PFSK-1 (cell line): Measurements from ENCODE around the gene PIK3R5.

Experiments used
- FOXP2 ChIP-seq: optimal IDR thresholded peaks from 2 replicates; pipeline ENCODE3; 2011; ENCODE audit warnings: borderline replicate concordance, control low read depth, inconsistent platforms; ENCODE audit not compliant: insufficient read depth; ENCODE audit errors: extremely low read length, extremely low read depth
- POLR2AphosphoS5 ChIP-seq: IDR thresholded peaks from 2 replicates; pipeline ENCODE4 v1.6.1; 2012; ENCODE audit warnings: low read depth, mild to moderate bottlenecking, control low read depth, low read length, moderate library complexity
- REST ChIP-seq, 2 experiments: IDR thresholded peaks; 2 replicates each; pipeline versions ENCODE4 v1.6.1 to v1.8.0; 2011 to 2012; ENCODE audit warnings: low read depth in 2 of 2, low read length in 2 of 2, control low read depth in 1 of 2, inconsistent platforms in 1 of 2, mild to moderate bottlenecking in 1 of 2, moderate library complexity in 1 of 2; ENCODE audit not compliant: insufficient read depth in 1 of 2
- SIN3A ChIP-seq: IDR thresholded peaks from 2 replicates; pipeline ENCODE4 v1.6.1; 2012; ENCODE audit warnings: mild to moderate bottlenecking, low read length, moderate library complexity, borderline replicate concordance; ENCODE audit not compliant: insufficient read depth
- TAF1 ChIP-seq: IDR thresholded peaks from 2 replicates; pipeline ENCODE4 v1.6.1; 2012; ENCODE audit warnings: low read length, control low read depth, borderline replicate concordance; ENCODE audit not compliant: insufficient read depth

PIK3R5 gene

GRCh38 chr17:8967861-8968260 lies 2.4 kb upstream of the PIK3R5 start:
- TF ChIP-seq POLR2AphosphoS5 (no peak), FOXP2 (no peak), TAF1 (no peak), SIN3A (no peak), REST (IDR thresholded peaks at IDR 0.05; ENCODE audit: insufficient read depth in 1 of 2, low read depth in 2 of 2, low read length in 2 of 2) (no peak)

- no peak for TF ChIP-seq REST (IDR thresholded peaks at IDR 0.05; ENCODE audit: insufficient read depth in 1 of 2, low read depth in 2 of 2, low read length in 2 of 2)
- no peak for TF ChIP-seq FOXP2
- TF ChIP-seq POLR2AphosphoS5, result no peak
- no peak for TF ChIP-seq SIN3A
- no peak for TF ChIP-seq TAF1
Observed at GRCh38 chr17:8966926-8967325, 1.4 kb upstream of the PIK3R5 start.

- TF ChIP-seq TAF1 (no peak), SIN3A (no peak), FOXP2 (no peak), POLR2AphosphoS5 (no peak), REST (IDR thresholded peaks at IDR 0.05; ENCODE audit: insufficient read depth in 1 of 2, low read depth in 2 of 2, low read length in 2 of 2) (no peak)
Observed at GRCh38 chr17:8964801-8965393, 610 bp downstream of the PIK3R5 start.

- TF ChIP-seq FOXP2 (no peak), REST (IDR thresholded peaks at IDR 0.05; ENCODE audit: insufficient read depth in 1 of 2, low read depth in 2 of 2, low read length in 2 of 2) (no peak), TAF1 (no peak), SIN3A (no peak), POLR2AphosphoS5 (no peak)
Observed at GRCh38 chr17:8963647-8964258, 1.8 kb downstream of the PIK3R5 start.

GRCh38 chr17:8963014-8963413 lies 2.5 kb downstream of the PIK3R5 start:
- TF ChIP-seq FOXP2 (no peak), SIN3A (no peak), REST (IDR thresholded peaks at IDR 0.05; ENCODE audit: insufficient read depth in 1 of 2, low read depth in 2 of 2, low read length in 2 of 2) (no peak), TAF1 (no peak), POLR2AphosphoS5 (no peak)
